H1 (cell line): Measurements from ENCODE around the gene BSPRY. TPM values are rescaled to one million over a fixed set of nuclear protein-coding genes. Genes with fewer than 3 reads are reported as not detected.

Source experiments
- BACH1 ChIP-seq: IDR thresholded peaks from 2 replicates; pipeline ENCODE4 v1.6.1; 2012; ENCODE audit warnings: low read length, improper control_type of control experiment
- CBX5 ChIP-seq: fragments of 300-800, 300-1000 bp; sonication (generic); IDR thresholded peaks from 2 replicates; pipeline ENCODE4 v1.7.1; 2016; ENCODE audit warnings: antibody characterized with exemption, low read length, low read depth
- CEBPB ChIP-seq: IDR thresholded peaks from 2 replicates; pipeline ENCODE4 v1.6.1; 2012; ENCODE audit warnings: low read depth, low read length
- E2F6 ChIP-seq: IDR thresholded peaks from 2 replicates; pipeline ENCODE4 v1.6.1; 2012; ENCODE audit warnings: inconsistent platforms
- EP300 ChIP-seq, 2 experiments: IDR thresholded peaks; 1 replicate in 1 of 2; 2 replicates in 1 of 2; pipeline ENCODE4 v1.6.1; 2011 to 2012; ENCODE audit warnings: low read depth in 2 of 2, low read length in 2 of 2, mild to moderate bottlenecking in 2 of 2, borderline replicate concordance in 1 of 2, inconsistent platforms in 1 of 2, moderate library complexity in 1 of 2
- EZH2 ChIP-seq: fragments of 200-600 bp; sonication (generic); IDR thresholded peaks from 2 replicates; pipeline ENCODE4 v1.7.1; 2012; ENCODE audit warnings: low read depth, mild to moderate bottlenecking, moderate library complexity, low read length, inconsistent platforms; ENCODE audit not compliant: severe bottlenecking
- GABPA ChIP-seq: IDR thresholded peaks from 2 replicates; pipeline ENCODE4 v1.6.1; 2011; ENCODE audit warnings: mild to moderate bottlenecking, low read length, moderate library complexity, borderline replicate concordance; ENCODE audit not compliant: insufficient read depth
- GTF2F1 ChIP-seq: IDR thresholded peaks from 2 replicates; pipeline ENCODE4 v1.6.1; 2012; ENCODE audit warnings: low read depth, low read length, improper control_type of control experiment, borderline replicate concordance
- HDAC2 ChIP-seq, 2 experiments: fragments of 300-600 bp in 1 of 2; sonication (generic) in 1 of 2; IDR thresholded peaks; 2 replicates each; pipeline ENCODE4 v1.6.1; 2011 to 2012; ENCODE audit warnings: low read depth in 2 of 2, low read length in 2 of 2, mild to moderate bottlenecking in 2 of 2, moderate library complexity in 2 of 2, borderline replicate concordance in 1 of 2, inconsistent platforms in 1 of 2
- HDAC6 ChIP-seq: IDR thresholded peaks from one replicate; pipeline ENCODE4 v1.7.1; 2012; ENCODE audit warnings: low read depth, mild to moderate bottlenecking, inconsistent platforms, low read length, moderate library complexity
- JUND ChIP-seq: IDR thresholded peaks from 2 replicates; pipeline ENCODE4 v1.6.1; 2011; ENCODE audit warnings: mild to moderate bottlenecking, improper control_type of control experiment, low read length
- KDM4A ChIP-seq: IDR thresholded peaks from one replicate; pipeline ENCODE4 v1.7.1; 2012; ENCODE audit warnings: low read depth, mild to moderate bottlenecking, moderate library complexity, low read length, inconsistent platforms; ENCODE audit not compliant: severe bottlenecking
- MAX ChIP-seq: IDR thresholded peaks from 2 replicates; pipeline ENCODE4 v1.6.1; 2012; ENCODE audit warnings: inconsistent platforms
- NANOG ChIP-seq: IDR thresholded peaks from 2 replicates; pipeline ENCODE4 v1.6.1; 2011; ENCODE audit warnings: low read length, low read depth, mild to moderate bottlenecking, inconsistent platforms; ENCODE audit not compliant: insufficient read depth, poor library complexity, severe bottlenecking
- RAD21 ChIP-seq, 2 experiments: IDR thresholded peaks in 1 of 2; conservative IDR thresholded peaks in 1 of 2; 2 replicates each; pipeline ENCODE4 v1.6.1; 2011; ENCODE audit warnings: low read depth in 2 of 2, low read length in 2 of 2, improper control_type of control experiment in 1 of 2, inconsistent platforms in 1 of 2, mild to moderate bottlenecking in 1 of 2, moderate library complexity in 1 of 2
- RXRA ChIP-seq: IDR thresholded peaks from 2 replicates; pipeline ENCODE4 v1.6.1; 2011; ENCODE audit warnings: low read depth, mild to moderate bottlenecking, low read length, moderate library complexity; ENCODE audit not compliant: insufficient read depth
- SIRT6 ChIP-seq: IDR thresholded peaks from one replicate; pipeline ENCODE4 v1.7.1; 2012; ENCODE audit warnings: low read length, inconsistent platforms
- SP1 ChIP-seq: IDR thresholded peaks from 2 replicates; pipeline ENCODE4 v1.6.1; 2011; ENCODE audit warnings: low read depth, low read length
- TBP ChIP-seq: IDR thresholded peaks from 2 replicates; pipeline ENCODE4 v1.6.1; 2011; ENCODE audit warnings: low read depth, low read length, improper control_type of control experiment
- YY1 ChIP-seq: IDR thresholded peaks from 2 replicates; pipeline ENCODE4 v1.6.1; 2011; ENCODE audit warnings: low read depth, mild to moderate bottlenecking, low read length
- ZNF274 ChIP-seq: IDR thresholded peaks from 2 replicates; pipeline ENCODE4 v1.7.0; 2012; ENCODE audit warnings: low read length, borderline replicate concordance; ENCODE audit errors: extremely low read depth
- polyA plus RNA-seq, 7 experiments: library from polyadenylated mRNA; depleted of rRNA in 3 of 7; stranded (reverse) in 5 of 7; unstranded in 2 of 7; fragments of >200 nt in 5 of 7; fragments of 200-250 nt in 2 of 7; gene quantifications; 1 replicate in 5 of 7; 2 replicates in 1 of 7; 4 replicates in 1 of 7; pipeline versions ENCODE4 v1.2.1 to v1.2.3, GENCODE V29; 2011 to 2013; ENCODE audit warnings: missing spikeins in 2 of 7, mixed read lengths in 2 of 7
- total RNA-seq: library from RNA; stranded (reverse); fragmentation: NEBNext Ultra II Directional; extraction: Animal tissue kit (Norgen Biotek cat#: 25700); gene quantifications from 2 replicates; pipeline ENCODE4 v1.2.1, GENCODE V29; 2021

Gene BSPRY
- total and polyA plus RNA-seq, 2 of the 8 experiments (the other 6 are each of a cell fraction or from before 2014, with no cell fraction given), result 5.5 to 10.9 TPM

- TF ChIP-seq E2F6, result 0 out of 2 replicates have a peak, but pooled peaks have one; percentile 14
- 0 out of 2 replicates have a peak, but pooled peaks have one; percentile 40 for TF ChIP-seq TBP
- TF ChIP-seq HDAC2 (IDR thresholded peaks at IDR 0.05; ENCODE audit: borderline replicate concordance in 1 of 2, low read depth in 2 of 2, low read length in 2 of 2), result peak; percentile 5 to 65; a peak in 1 of 4 replicates
- no peak for TF ChIP-seq ZNF274
- TF ChIP-seq GABPA, result no peak
- TF ChIP-seq NANOG, result no peak
- TF ChIP-seq SP1, result no peak
- no peak for TF ChIP-seq GTF2F1
- TF ChIP-seq SIRT6, result no peak
- TF ChIP-seq MAX, result peak; percentile 40; the same call in 1 of the 2 replicates
- peak; percentile 97 for TF ChIP-seq KDM4A
- TF ChIP-seq RXRA, result no peak
- no peak for TF ChIP-seq EP300 (IDR thresholded peaks at IDR 0.05; ENCODE audit: borderline replicate concordance in 1 of 2, low read depth in 2 of 2, low read length in 2 of 2)
- no peak for TF ChIP-seq CEBPB
- no peak for TF ChIP-seq CBX5
- no peak for TF ChIP-seq HDAC6
- TF ChIP-seq YY1, result peak; percentile 47; the same call in 1 of the 2 replicates
- TF ChIP-seq RAD21 (IDR thresholded peaks at IDR 0.05 in 1 of 2, conservative IDR thresholded peaks at IDR 0.05 in 1 of 2; ENCODE audit: low read depth in 2 of 2, low read length in 2 of 2), result 0 out of 4 replicates have a peak, but pooled peaks of 1 of the 2 experiments have one; percentile 0
- TF ChIP-seq EZH2, result peak; percentile 13
- TF ChIP-seq JUND, result peak; percentile 56; the same call in 1 of the 2 replicates
- no peak for TF ChIP-seq BACH1
These were observed at the start of gene BSPRY (continued) for GRCh38 chr9:113349445-113350094.
